ENCODE data around the gene PEDS1.

DNA sequence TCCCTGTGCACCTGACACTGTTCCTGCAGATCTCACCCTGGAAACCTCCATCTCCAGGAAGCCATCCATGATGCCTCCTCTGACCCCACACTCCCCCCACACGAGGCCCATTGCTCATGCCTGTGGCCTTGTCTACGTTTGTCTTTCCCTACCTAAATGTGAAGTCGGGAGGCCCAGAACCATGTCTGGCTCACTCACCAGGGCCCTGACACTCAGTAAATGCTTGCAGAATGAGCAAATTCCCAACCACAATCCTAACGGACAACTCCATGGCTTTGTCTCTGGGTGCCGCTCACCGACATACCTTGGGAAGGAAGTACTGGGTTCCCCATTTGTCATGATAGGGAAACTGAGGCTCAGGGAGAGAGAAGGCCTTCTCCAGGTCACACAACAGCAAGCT lies 7.3 kb downstream of the PEDS1 start:
- TF ChIP-seq POLR2AphosphoS5 (IDR thresholded peaks at IDR 0.05; ENCODE audit: insufficient read depth in 1 of 2, low read depth in 1 of 2) = no peak
- TF ChIP-seq, protein P1, sequence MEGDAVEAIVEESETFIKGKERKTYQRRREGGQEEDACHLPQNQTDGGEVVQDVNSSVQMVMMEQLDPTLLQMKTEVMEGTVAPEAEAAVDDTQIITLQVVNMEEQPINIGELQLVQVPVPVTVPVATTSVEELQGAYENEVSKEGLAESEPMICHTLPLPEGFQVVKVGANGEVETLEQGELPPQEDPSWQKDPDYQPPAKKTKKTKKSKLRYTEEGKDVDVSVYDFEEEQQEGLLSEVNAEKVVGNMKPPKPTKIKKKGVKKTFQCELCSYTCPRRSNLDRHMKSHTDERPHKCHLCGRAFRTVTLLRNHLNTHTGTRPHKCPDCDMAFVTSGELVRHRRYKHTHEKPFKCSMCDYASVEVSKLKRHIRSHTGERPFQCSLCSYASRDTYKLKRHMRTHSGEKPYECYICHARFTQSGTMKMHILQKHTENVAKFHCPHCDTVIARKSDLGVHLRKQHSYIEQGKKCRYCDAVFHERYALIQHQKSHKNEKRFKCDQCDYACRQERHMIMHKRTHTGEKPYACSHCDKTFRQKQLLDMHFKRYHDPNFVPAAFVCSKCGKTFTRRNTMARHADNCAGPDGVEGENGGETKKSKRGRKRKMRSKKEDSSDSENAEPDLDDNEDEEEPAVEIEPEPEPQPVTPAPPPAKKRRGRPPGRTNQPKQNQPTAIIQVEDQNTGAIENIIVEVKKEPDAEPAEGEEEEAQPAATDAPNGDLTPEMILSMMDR (IDR thresholded peaks at IDR 0.05) = no peak
- no peak for TF ChIP-seq POLR2A (IDR thresholded peaks at IDR 0.05)

Data from vagina (tissue), 2 donors.